K562 (cell line): ENCODE results near the gene RGS6. TPM values are rescaled to one million over a fixed set of nuclear protein-coding genes. Genes with fewer than 3 reads are reported as not detected.

Experiments
- ATAC-seq: fragments of 200-7000 bp; cut with Tn5 transposase; 3 replicates; pipeline ENCODE4 v1.9.1; 2020; ENCODE audit warnings: moderate library complexity
- BruUV-seq: library from RNA; stranded (reverse); fragments of 400-500 nt; replicated peaks from 2 replicates; lab custom pipeline; 2021; lab: Mats Ljungman, UMichigan
- CTCF ChIA-PET: fragments of 300-600 bp; formaldehyde crosslinking; extraction: SDS; loops from one replicate; lab custom pipeline; 2021; ENCODE audit warnings: low intra/inter-chr PET ratio; lab: Yijun Ruan, JAX
- POLR2A ChIA-PET: fragments of 300-600, 350-650 bp; sonication (Branson Sonifier 250); formaldehyde crosslinking; extraction: SDS; loops from one replicate; lab custom pipeline; 2021; ENCODE audit warnings: antibody characterized with exemption, inconsistent platforms; lab: Yijun Ruan, JAX
- DNase-seq, 4 experiments: peaks; one replicate each; pipeline versions ENCODE4 v3.0.0 to v3.0.0-alpha.2; 2011 to 2018; ENCODE audit warnings: low spot score in 3 of 4, mixed read lengths in 3 of 4; ENCODE audit errors: extremely low read depth in 1 of 4
- FAIRE-seq: peaks from 2 replicates; lab custom pipeline; 2011; peaks lifted over from hg19 to GRCh38; lab: Jason Lieb, UNC
- H2AFZ ChIP-seq: 2 replicates; pipeline ENCODE4 v1.6.0; 2011; ENCODE audit warnings: low read depth, low read length, control low read depth, inconsistent platforms
- H3K27ac ChIP-seq: fragments of 200-600 bp; 3 replicates; pipeline ENCODE4 v1.8.0; 2011; ENCODE audit warnings: low read depth, mild to moderate bottlenecking, control low read depth, inconsistent platforms, low read length, moderate library complexity, mixed read lengths; ENCODE audit errors: extremely low read depth
- H3K27me3 ChIP-seq, 2 experiments: fragments of 300-600 bp in 1 of 2; 2 replicates in 1 of 2; 3 replicates in 1 of 2; pipeline versions ENCODE4 v1.6.0 to v1.8.0; 2011; ENCODE audit warnings: inconsistent platforms in 2 of 2, low read length in 2 of 2, mild to moderate bottlenecking in 1 of 2, mixed read lengths in 1 of 2, moderate library complexity in 1 of 2; ENCODE audit not compliant: control insufficient read depth in 2 of 2, insufficient read depth in 2 of 2
- H3K36me3 ChIP-seq: fragments of 300-600 bp; 3 replicates; pipeline ENCODE4 v1.8.0; 2011; ENCODE audit warnings: mild to moderate bottlenecking, low read length, inconsistent platforms; ENCODE audit not compliant: control insufficient read depth, insufficient read depth
- H3K4me1 ChIP-seq, 2 experiments: fragments of 200-600 bp in 1 of 2; replicated peaks in 1 of 2; 2 replicates in 1 of 2; 3 replicates in 1 of 2; pipeline versions ENCODE4 v1.5.1 to v1.8.0; 2011; ENCODE audit warnings: inconsistent platforms in 2 of 2, low read length in 2 of 2, mild to moderate bottlenecking in 1 of 2, mixed read lengths in 1 of 2, moderate library complexity in 1 of 2; ENCODE audit not compliant: control insufficient read depth in 2 of 2, insufficient read depth in 2 of 2
- H3K4me2 ChIP-seq: 2 replicates; pipeline ENCODE4 v1.6.1; 2011; ENCODE audit warnings: low read length, control low read depth, inconsistent platforms, mixed read lengths; ENCODE audit not compliant: insufficient read depth
- H3K4me3 ChIP-seq: fragments of 200-600 bp; sonication (generic), shearing (Covaris generic); 2 replicates; pipeline ENCODE4 v1.5.1; 2016; ENCODE audit warnings: control low read depth, inconsistent platforms
- H3K79me2 ChIP-seq: fragments of 200-600 bp; 3 replicates; pipeline ENCODE4 v1.8.0; 2011; ENCODE audit warnings: low read length, inconsistent platforms; ENCODE audit not compliant: control insufficient read depth, insufficient read depth
- H3K9ac ChIP-seq, 2 experiments: 2 replicates each; pipeline versions ENCODE4 v1.6.0 to v1.6.1; 2011; ENCODE audit warnings: low read depth in 2 of 2, low read length in 2 of 2, control low read depth in 1 of 2, inconsistent platforms in 1 of 2, mild to moderate bottlenecking in 1 of 2, mixed read lengths in 1 of 2; ENCODE audit not compliant: insufficient read depth in 1 of 2
- H3K9me1 ChIP-seq: one replicate; pipeline ENCODE4 v1.6.0; 2011; ENCODE audit warnings: inconsistent platforms, mild to moderate bottlenecking, low read length, moderate library complexity; ENCODE audit not compliant: control insufficient read depth, insufficient read depth
- H3K9me3 ChIP-seq: replicated peaks from 2 replicates; pipeline ENCODE4 v1.5.1; 2011; ENCODE audit warnings: low read depth, low read length, inconsistent platforms; ENCODE audit not compliant: control insufficient read depth, insufficient read depth
- H4K20me1 ChIP-seq: replicated peaks from 2 replicates; pipeline ENCODE4 v1.6.1; 2011; ENCODE audit warnings: low read length, inconsistent platforms, mixed read lengths; ENCODE audit not compliant: control insufficient read depth, insufficient read depth
- ADNP ChIP-seq: fragments of 200-800 bp; sonication (Bioruptor generic); IDR thresholded peaks from 2 replicates; pipeline ENCODE4 v1.6.1; 2016; ENCODE audit warnings: missing genetic modification characterization, missing compliant biosample characterization
- CHD4 ChIP-seq: fragments of 200-600 bp; sonication (generic); IDR thresholded peaks from 3 replicates; pipeline ENCODE4 v1.6.1; 2012; ENCODE audit warnings: low read depth, mild to moderate bottlenecking, mixed read lengths, low read length, inconsistent platforms; ENCODE audit not compliant: insufficient read depth, insufficient replicate concordance, poor library complexity, severe bottlenecking
- KDM5B ChIP-seq: fragments of 200-600 bp; sonication (generic); IDR thresholded peaks from 2 replicates; pipeline ENCODE4 v1.6.1; 2012; ENCODE audit warnings: low read depth, mild to moderate bottlenecking, moderate library complexity, low read length, control low read depth, inconsistent platforms; ENCODE audit not compliant: insufficient replicate concordance
- LEF1 ChIP-seq: fragments of 450-650 bp; IDR thresholded peaks from 2 replicates; pipeline ENCODE4 v1.6.1; 2016; ENCODE audit warnings: mild to moderate bottlenecking
- RBM14 ChIP-seq: fragments of 200-400 bp; formaldehyde crosslinking; IDR thresholded peaks from 2 replicates; pipeline ENCODE4 v1.6.1; 2018; ENCODE audit warnings: low read depth, mild to moderate bottlenecking, low read length, moderate library complexity, borderline replicate concordance; ENCODE audit not compliant: insufficient read depth
- RHOXF2B ChIP-seq: fragments of 250-450 bp; sonication (Bioruptor Pico); conservative IDR thresholded peaks from 2 replicates; pipeline ENCODE4 v1.5.1; 2021
- SRSF7 ChIP-seq: fragments of 200-400 bp; formaldehyde crosslinking; optimal IDR thresholded peaks from 2 replicates; pipeline ENCODE3; 2017; ENCODE audit warnings: mild to moderate bottlenecking, low read depth, low read length
- ZSCAN32 ChIP-seq: fragments of 450-650 bp; formaldehyde crosslinking; IDR thresholded peaks from 2 replicates; pipeline ENCODE4 v1.4.0; 2020; ENCODE audit warnings: mild to moderate bottlenecking, moderate library complexity
- WGBS: fragments of 100-300 bp; shearing (Covaris generic); methylation state at CpG from one replicate; pipeline ENCODE4 v1.1.6; 2016; ENCODE audit warnings: low coverage, mixed read lengths; ENCODE audit not compliant: insufficient coverage; ENCODE audit errors: missing lambda C conversion rate; 5-methylcytosine and 5-hydroxymethylcytosine counted together
- in situ Hi-C: fragments of 300-500 bp; cut with MboI; formaldehyde crosslinking; loops from 4 replicates; pipeline ENCODE4 v1.15.0; 2018; ENCODE audit warnings: inconsistent platforms, mixed read lengths
- intact Hi-C: fragments of 100-400 bp; cut with micrococcal nuclease; formaldehyde crosslinking; loops from 2 replicates; pipeline ENCODE4 v1.14.2; 2022
- polyA plus RNA-seq, 8 experiments: library from polyadenylated mRNA; depleted of rRNA in 4 of 8; stranded (reverse) in 5 of 8; unstranded in 3 of 8; fragments of >200 nt; fragmentation: Nextera tagmentation in 2 of 8; fragmentation: Illumina TruSeq in 1 of 8; extraction: Ambion mirVana in 2 of 8; extraction: Trizol in 1 of 8; gene quantifications; 2 replicates each; pipeline versions ENCODE4 v1.2.1 to v1.2.3, GENCODE V29; 2011 to 2014; ENCODE audit warnings: inconsistent platforms in 1 of 8, missing spikeins in 1 of 8
- total RNA-seq, 7 experiments: library from RNA; depleted of rRNA in 6 of 7; stranded (reverse); fragments of >200 nt in 6 of 7; fragmentation: Illumina TruSeq in 2 of 7; extraction: Trizol in 2 of 7; gene quantifications; 2 replicates each; pipeline versions ENCODE4 v1.2.1 to v1.2.3, GENCODE V29; 2011 to 2021; ENCODE audit warnings: low replicate concordance in 1 of 7
- TF ChIP-seq, protein P1 (sequence below): fragments of 450-650 bp; IDR thresholded peaks from 2 replicates; pipeline ENCODE4 v1.6.1; 2016; ENCODE audit warnings: antibody characterized with exemption
- TF ChIP-seq, protein P2 (sequence below): fragments of 450-650 bp; IDR thresholded peaks from 2 replicates; pipeline ENCODE4 v1.6.1; 2014; ENCODE audit warnings: low read depth, mild to moderate bottlenecking, moderate library complexity, borderline replicate concordance

RGS6 gene
- total and polyA plus RNA-seq, 9 of the 15 experiments (the other 6 are each of a cell fraction or from before 2014, with no cell fraction given) = not detected

DNA sequence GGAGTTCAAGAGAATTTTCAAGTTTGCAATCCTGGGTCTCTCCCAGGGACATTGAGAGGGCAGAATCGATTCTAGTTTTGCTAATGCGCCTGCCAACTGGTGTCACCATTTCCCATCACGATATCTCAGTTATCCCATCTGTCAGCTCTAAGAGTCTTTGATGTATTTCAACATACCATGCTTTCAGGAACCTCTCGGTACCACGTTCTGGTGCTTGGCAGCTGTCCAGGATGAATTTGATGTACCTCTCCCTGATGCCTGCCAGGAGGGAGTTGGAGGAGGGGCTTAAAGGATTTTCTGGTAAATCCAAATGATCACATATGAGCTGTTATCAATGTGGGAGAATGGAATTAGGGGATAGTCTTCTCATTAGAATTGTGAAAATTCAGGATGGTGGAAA, 332.5 kb downstream of the RGS6 start:
- Histone ChIP-seq H3K27ac (no peak overlapping the region), H3K36me3 (no peaks in the 10 kb centered on the region), H3K9ac (no peak overlapping the region), H2AFZ (no peak overlapping the region), H3K79me2 (no peaks in the 10 kb centered on the region), H3K4me1 (no peaks in the 10 kb centered on the region), H3K9me3 (no peaks in the 10 kb centered on the region), H3K27me3 (no peaks in the 10 kb centered on the region), H4K20me1 (no peaks in the 10 kb centered on the region), H3K9me1 (no peaks in the 10 kb centered on the region), H3K4me3 (no peak overlapping the region), H3K4me2 (no peak overlapping the region)
- FAIRE-seq = no peak
- 0% methylated on average over 5 of the region's 5 CpGs for WGBS
- ChIA-PET CTCF (no interaction called here), POLR2A (interaction anchor here (0.6 kb wide), 1 partner anchor 27 kb away, joined by 3 read pairs; no protein-coding TSS in a partner anchor)
- in situ Hi-C loops (no loop called here), intact Hi-C loops (no loop called here)
- BruUV-seq = no TSS peak
- ATAC-seq = no peak
- TF ChIP-seq LEF1 (no peak), RHOXF2B (CRISPR knock-in tag) (no peak), RBM14 (no peak), SRSF7 (no peak), CHD4 (no peak), ZSCAN32 (CRISPR knock-in tag) (no peak), KDM5B (no peak), ADNP (tag) (no peak)
- TF ChIP-seq, protein P1, sequence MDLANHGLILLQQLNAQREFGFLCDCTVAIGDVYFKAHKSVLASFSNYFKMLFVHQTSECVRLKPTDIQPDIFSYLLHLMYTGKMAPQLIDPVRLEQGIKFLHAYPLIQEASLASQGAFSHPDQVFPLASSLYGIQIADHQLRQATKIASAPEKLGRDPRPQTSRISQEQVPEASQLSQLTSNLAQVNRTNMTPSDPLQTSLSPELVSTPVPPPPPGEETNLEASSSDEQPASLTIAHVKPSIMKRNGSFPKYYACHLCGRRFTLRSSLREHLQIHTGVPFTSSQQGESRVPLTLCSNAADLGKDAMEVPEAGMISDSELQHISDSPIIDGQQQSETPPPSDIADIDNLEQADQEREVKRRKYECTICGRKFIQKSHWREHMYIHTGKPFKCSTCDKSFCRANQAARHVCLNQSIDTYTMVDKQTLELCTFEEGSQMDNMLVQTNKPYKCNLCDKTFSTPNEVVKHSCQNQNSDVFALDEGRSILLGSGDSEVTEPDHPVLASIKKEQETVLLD = no peak
- TF ChIP-seq, protein P2, sequence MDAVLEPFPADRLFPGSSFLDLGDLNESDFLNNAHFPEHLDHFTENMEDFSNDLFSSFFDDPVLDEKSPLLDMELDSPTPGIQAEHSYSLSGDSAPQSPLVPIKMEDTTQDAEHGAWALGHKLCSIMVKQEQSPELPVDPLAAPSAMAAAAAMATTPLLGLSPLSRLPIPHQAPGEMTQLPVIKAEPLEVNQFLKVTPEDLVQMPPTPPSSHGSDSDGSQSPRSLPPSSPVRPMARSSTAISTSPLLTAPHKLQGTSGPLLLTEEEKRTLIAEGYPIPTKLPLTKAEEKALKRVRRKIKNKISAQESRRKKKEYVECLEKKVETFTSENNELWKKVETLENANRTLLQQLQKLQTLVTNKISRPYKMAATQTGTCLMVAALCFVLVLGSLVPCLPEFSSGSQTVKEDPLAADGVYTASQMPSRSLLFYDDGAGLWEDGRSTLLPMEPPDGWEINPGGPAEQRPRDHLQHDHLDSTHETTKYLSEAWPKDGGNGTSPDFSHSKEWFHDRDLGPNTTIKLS = no peak
- no peak for DNase-seq
